Chondrocyte (in vitro differentiated cells): ENCODE results near the gene MAD1L1. TPM values are rescaled to one million over a fixed set of nuclear protein-coding genes. Genes with fewer than 3 reads are reported as not detected.

Experiments used
- DNase-seq: peaks from one replicate; pipeline ENCODE4 v3.0.0; 2021; ENCODE audit warnings: mixed read lengths, low spot score
- H3K27ac Mint-ChIP-seq: one replicate; pipeline ENCODE4 v1.8.0; 2021; ENCODE audit warnings: mild to moderate bottlenecking, moderate library complexity, mixed read lengths; ENCODE audit not compliant: unreplicated experiment
- H3K27me3 Mint-ChIP-seq: 2 replicates; pipeline ENCODE4 v1.8.0; 2021; ENCODE audit warnings: low read depth, mixed read lengths
- H3K36me3 Mint-ChIP-seq: 2 replicates; pipeline ENCODE4 v1.8.0; 2021; ENCODE audit warnings: low read depth, mixed read lengths
- H3K4me1 Mint-ChIP-seq: 2 replicates; pipeline ENCODE4 v1.8.0; 2021; ENCODE audit warnings: low read depth, mild to moderate bottlenecking, mixed read lengths
- H3K4me3 Mint-ChIP-seq: one replicate; pipeline ENCODE4 v1.8.0; 2021; ENCODE audit warnings: mild to moderate bottlenecking, moderate library complexity, mixed read lengths; ENCODE audit not compliant: unreplicated experiment
- H3K9me3 Mint-ChIP-seq: 2 replicates; pipeline ENCODE4 v1.8.0; 2021; ENCODE audit warnings: low read depth, mixed read lengths
- total RNA-seq: library from RNA; stranded (reverse); gene quantifications from 3 replicates; pipeline ENCODE4 v1.2.1, GENCODE V29; 2021
- TF ChIP-seq, protein P1 (sequence below): fragments of 200-600 bp; sonication (generic); IDR thresholded peaks from 2 replicates; pipeline ENCODE4 v1.5.0; 2021; ENCODE audit warnings: antibody characterized with exemption, mild to moderate bottlenecking, moderate library complexity

MAD1L1 gene
- total RNA-seq, 1 donor from 2014 or later: 22.7 TPM

DNA sequence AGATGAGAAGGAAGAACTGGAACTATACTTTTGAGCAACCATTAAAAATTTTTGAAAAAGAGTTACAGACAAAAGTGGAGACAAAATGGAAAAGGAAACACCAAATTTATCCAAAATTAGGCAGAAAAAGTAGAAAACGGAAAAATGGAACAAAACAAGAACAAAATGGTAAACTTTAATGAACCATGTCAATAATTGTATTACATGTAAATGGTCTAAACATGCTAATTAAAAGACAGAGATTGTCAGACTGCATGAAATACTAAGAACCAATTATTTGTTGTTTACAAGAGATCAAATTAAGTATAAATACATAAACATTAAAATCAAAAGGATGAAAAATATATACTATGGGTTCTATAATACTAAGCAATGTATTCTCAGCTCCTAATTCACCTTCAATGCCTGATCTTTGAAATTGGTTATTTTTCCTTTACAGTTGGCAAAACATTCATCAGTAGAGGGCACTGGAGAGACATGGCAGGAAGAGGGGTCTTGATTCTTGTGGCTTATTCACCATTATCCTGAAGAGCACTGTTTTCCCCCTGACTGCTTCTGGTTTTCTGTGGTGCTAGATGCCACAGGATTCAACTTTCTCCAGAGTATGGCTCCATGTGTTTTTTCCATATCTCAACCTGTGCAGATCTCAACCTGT lies 437.7 kb downstream of the MAD1L1 start:
- Mint-ChIP-seq H3K9me3 (peaks cover 33% of the 10 kb centered on the region), H3K27me3 (peaks cover 21% of the 10 kb centered on the region), H3K36me3 (peaks cover 10% of the 10 kb centered on the region), H3K4me1 (no peaks in the 10 kb centered on the region), H3K27ac (no peak overlapping the region), H3K4me3 (no peak overlapping the region)
- TF ChIP-seq, protein P1, sequence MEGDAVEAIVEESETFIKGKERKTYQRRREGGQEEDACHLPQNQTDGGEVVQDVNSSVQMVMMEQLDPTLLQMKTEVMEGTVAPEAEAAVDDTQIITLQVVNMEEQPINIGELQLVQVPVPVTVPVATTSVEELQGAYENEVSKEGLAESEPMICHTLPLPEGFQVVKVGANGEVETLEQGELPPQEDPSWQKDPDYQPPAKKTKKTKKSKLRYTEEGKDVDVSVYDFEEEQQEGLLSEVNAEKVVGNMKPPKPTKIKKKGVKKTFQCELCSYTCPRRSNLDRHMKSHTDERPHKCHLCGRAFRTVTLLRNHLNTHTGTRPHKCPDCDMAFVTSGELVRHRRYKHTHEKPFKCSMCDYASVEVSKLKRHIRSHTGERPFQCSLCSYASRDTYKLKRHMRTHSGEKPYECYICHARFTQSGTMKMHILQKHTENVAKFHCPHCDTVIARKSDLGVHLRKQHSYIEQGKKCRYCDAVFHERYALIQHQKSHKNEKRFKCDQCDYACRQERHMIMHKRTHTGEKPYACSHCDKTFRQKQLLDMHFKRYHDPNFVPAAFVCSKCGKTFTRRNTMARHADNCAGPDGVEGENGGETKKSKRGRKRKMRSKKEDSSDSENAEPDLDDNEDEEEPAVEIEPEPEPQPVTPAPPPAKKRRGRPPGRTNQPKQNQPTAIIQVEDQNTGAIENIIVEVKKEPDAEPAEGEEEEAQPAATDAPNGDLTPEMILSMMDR: peak; percentile 39
- no peak for DNase-seq

DNA sequence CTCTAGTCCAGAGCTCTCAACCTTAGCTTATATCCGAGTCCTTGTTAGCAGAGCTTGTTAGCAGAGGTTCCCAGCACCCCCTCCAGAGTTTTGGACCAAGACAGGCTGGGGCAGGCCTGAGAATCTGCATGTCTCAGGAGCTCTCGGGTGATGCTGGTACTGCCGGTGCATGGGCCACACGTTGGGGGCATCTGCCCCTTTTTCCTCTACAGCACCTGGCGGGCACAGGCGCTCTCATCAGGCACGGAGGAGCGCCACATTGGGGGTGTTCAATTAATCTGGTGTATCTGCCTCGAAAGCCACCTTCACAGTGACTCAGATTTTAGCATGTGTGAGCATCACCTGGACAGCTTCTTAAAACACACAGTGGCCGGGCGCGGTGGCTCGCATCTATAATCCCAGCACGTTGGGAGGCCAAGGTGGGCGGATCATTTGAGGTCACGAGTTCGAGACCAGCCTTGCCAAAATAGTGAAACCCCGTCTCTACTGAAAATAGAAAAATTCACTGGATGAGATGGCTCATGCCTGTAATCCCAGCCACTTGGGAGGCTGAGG lies 445.0 kb downstream of the MAD1L1 start:
- Mint-ChIP-seq H3K4me1 (no peaks in the 10 kb centered on the region), H3K36me3 (peaks cover 7% of the 10 kb centered on the region), H3K9me3 (peaks cover 17% of the 10 kb centered on the region), H3K27ac (no peak overlapping the region), H3K4me3 (no peak overlapping the region), H3K27me3 (peaks cover 13% of the 10 kb centered on the region)
- DNase-seq: no peak
- TF ChIP-seq, protein P1: no peak

DNA sequence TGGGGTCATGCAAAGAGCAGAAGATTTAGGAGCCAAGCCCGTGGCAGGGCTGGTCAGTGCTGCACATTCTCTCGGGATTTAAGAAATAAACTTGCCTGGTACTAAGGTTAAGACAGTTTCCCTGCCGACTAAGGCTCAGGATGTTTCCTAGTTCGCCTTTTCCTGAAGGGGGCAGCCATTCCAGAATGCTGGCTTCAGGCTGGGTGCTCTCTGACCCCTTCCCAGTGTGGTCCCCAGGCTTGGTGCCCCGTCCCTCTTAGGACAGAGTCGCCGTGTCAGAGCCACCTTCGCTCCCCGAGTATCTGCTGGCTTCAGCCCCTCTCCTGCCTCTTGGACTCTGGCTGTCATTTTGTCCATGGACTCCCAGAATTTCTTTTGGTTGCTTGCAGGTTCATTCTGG lies 445.5 kb downstream of the MAD1L1 start:
- Mint-ChIP-seq H3K27ac (no peak overlapping the region), H3K4me3 (no peak overlapping the region), H3K36me3 (peaks cover 7% of the 10 kb centered on the region), H3K27me3 (peaks cover 17% of the 10 kb centered on the region), H3K9me3 (peaks cover 14% of the 10 kb centered on the region), H3K4me1 (no peaks in the 10 kb centered on the region)
- DNase-seq: no peak
- TF ChIP-seq, protein P1: no peak

GRCh38 chr7:1785839-1786238 lies 446.9 kb downstream of the MAD1L1 start:
- Mint-ChIP-seq H3K4me3 (no peak overlapping the region), H3K4me1 (no peaks in the 10 kb centered on the region), H3K27ac (no peak overlapping the region), H3K27me3 (peaks cover 18% of the 10 kb centered on the region), H3K36me3 (peaks cover 6% of the 10 kb centered on the region), H3K9me3 (peaks cover 14% of the 10 kb centered on the region)
- TF ChIP-seq, protein P1: no peak
- no peak for DNase-seq

GRCh38 chr7:1781369-1781768 lies 451.4 kb downstream of the MAD1L1 start:
- DNase-seq: no peak
- H3K4me3 Mint-ChIP-seq: no peak overlapping the region
- TF ChIP-seq, protein P1: no peak
- H3K27me3 Mint-ChIP-seq: peaks cover 19% of the 10 kb centered on the region
- peaks cover 25% of the 10 kb centered on the region for H3K9me3 Mint-ChIP-seq
- H3K27ac Mint-ChIP-seq: no peak overlapping the region
- no peaks in the 10 kb centered on the region for H3K4me1 Mint-ChIP-seq
- H3K36me3 Mint-ChIP-seq: peaks cover 10% of the 10 kb centered on the region
